Measurements from ENCODE around the gene CCDC69. TPM values are rescaled to one million over a fixed set of nuclear protein-coding genes. Genes with fewer than 3 reads are reported as not detected.
"Not testable (repeated sequence)": the region's sequence is repeated elsewhere in the genome, so short reads cannot be mapped to it uniquely, and the experiment has no call there.

Gene CCDC69
- total and polyA plus RNA-seq, 4 donors: 15.4 to 73.6 (median 61.9) TPM

DNA sequence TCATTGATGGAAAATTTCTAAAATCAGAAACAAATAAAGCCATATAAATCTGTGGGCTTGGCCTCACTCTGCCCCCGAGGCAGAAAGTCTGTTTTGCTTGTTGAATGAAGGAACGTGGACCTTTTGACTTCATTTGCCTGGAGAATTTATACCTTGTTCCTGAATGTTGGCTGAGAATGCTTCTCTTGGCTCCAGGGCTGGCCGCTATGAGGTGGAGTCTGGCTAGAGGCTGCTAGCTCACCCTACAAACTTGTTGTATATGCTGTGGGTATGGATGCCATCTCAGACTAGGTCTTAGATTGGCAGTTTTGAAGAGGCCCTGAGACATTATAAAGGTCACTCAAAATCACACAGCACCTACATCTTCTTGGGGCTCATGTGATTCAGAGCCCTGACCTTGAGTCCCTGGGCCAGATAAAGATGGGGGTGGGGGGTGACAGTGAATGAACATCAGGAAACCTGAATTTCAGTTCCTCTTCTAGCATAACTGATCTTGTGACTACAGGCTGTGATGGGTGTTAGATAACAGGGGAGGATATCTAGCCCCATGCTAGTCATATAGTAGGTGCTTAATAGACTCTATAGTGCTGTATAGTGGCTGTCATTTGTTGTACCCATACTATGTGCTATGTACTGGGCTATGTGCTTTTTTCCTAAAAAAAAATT, 31.9 kb upstream of the CCDC69 start:
- H3K4me3 ChIP-seq: no peak overlapping the region
- H3K27ac ChIP-seq (ENCODE audit: low read depth in 1 of 2, low read length in 1 of 2): no peak overlapping the region
- WGBS, 2 donors: 85 to 94% methylated on average over 3 of the region's 3 CpGs
- no peaks in the 10 kb centered on the region for H3K9me3 ChIP-seq (ENCODE audit: control insufficient read depth in 4 of 4, insufficient read depth in 3 of 4, low read length in 3 of 4)
- TF ChIP-seq, protein P1, sequence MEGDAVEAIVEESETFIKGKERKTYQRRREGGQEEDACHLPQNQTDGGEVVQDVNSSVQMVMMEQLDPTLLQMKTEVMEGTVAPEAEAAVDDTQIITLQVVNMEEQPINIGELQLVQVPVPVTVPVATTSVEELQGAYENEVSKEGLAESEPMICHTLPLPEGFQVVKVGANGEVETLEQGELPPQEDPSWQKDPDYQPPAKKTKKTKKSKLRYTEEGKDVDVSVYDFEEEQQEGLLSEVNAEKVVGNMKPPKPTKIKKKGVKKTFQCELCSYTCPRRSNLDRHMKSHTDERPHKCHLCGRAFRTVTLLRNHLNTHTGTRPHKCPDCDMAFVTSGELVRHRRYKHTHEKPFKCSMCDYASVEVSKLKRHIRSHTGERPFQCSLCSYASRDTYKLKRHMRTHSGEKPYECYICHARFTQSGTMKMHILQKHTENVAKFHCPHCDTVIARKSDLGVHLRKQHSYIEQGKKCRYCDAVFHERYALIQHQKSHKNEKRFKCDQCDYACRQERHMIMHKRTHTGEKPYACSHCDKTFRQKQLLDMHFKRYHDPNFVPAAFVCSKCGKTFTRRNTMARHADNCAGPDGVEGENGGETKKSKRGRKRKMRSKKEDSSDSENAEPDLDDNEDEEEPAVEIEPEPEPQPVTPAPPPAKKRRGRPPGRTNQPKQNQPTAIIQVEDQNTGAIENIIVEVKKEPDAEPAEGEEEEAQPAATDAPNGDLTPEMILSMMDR (IDR thresholded peaks at IDR 0.05; ENCODE audit: control extremely low read depth, extremely low read depth): no peak
- DNase-seq: no peak
- H3K36me3 ChIP-seq (ENCODE audit: control insufficient read depth in 4 of 4, insufficient read depth in 4 of 4, low read length in 4 of 4): peaks cover 0 to 3% (median 1%) of the 10 kb centered on the region in 4 donors
- peaks cover 6 to 11% (median 7%) of the 10 kb centered on the region in 5 donors for H3K4me1 ChIP-seq (ENCODE audit: control insufficient read depth in 5 of 5, insufficient read depth in 5 of 5, low read length in 5 of 5)
- no peak for ATAC-seq (ENCODE audit: insufficient read depth, low FRiP score)
- no peak overlapping the region for H3K9ac ChIP-seq (ENCODE audit: insufficient read depth in 1 of 2, low read length in 2 of 2)
- H3K27me3 ChIP-seq (ENCODE audit: control insufficient read depth in 3 of 3, insufficient read depth in 3 of 3, low read length in 2 of 3): no peaks in the 10 kb centered on the region

GRCh38 chr5:151254990-151255389, 31.1 kb upstream of the CCDC69 start:
- not testable (repeated sequence) for H3K9me3 ChIP-seq (ENCODE audit: control insufficient read depth in 4 of 4, insufficient read depth in 3 of 4, low read length in 3 of 4); ATAC-seq (ENCODE audit: insufficient read depth, low FRiP score); DNase-seq; H3K4me3 ChIP-seq; H3K27me3 ChIP-seq (ENCODE audit: control insufficient read depth in 3 of 3, insufficient read depth in 3 of 3, low read length in 2 of 3); H3K36me3 ChIP-seq (ENCODE audit: control insufficient read depth in 4 of 4, insufficient read depth in 4 of 4, low read length in 4 of 4); H3K9ac ChIP-seq (ENCODE audit: insufficient read depth in 1 of 2, low read length in 2 of 2); H3K27ac ChIP-seq (ENCODE audit: low read depth in 1 of 2, low read length in 1 of 2)
- 97 to 98% methylated on average over 5 of the region's 5 CpGs for WGBS, 2 donors
- H3K4me1 ChIP-seq (ENCODE audit: control insufficient read depth in 5 of 5, insufficient read depth in 5 of 5, low read length in 5 of 5): peaks cover 6 to 11% (median 7%) of the 10 kb centered on the region in 5 donors

- no peaks in the 10 kb centered on the region for H3K9me3 ChIP-seq (ENCODE audit: control insufficient read depth in 4 of 4, insufficient read depth in 3 of 4, low read length in 3 of 4)
- H3K4me3 ChIP-seq: no peak overlapping the region
- peaks cover 6 to 11% (median 7%) of the 10 kb centered on the region in 5 donors for H3K4me1 ChIP-seq (ENCODE audit: control insufficient read depth in 5 of 5, insufficient read depth in 5 of 5, low read length in 5 of 5)
- H3K36me3 ChIP-seq (ENCODE audit: control insufficient read depth in 4 of 4, insufficient read depth in 4 of 4, low read length in 4 of 4): no peaks in the 10 kb centered on the region
- TF ChIP-seq, protein P1 (IDR thresholded peaks at IDR 0.05; ENCODE audit: control extremely low read depth, extremely low read depth): no peak
- DNase-seq: no peak
- H3K9ac ChIP-seq (ENCODE audit: insufficient read depth in 1 of 2, low read length in 2 of 2): no peak overlapping the region
- no peaks in the 10 kb centered on the region for H3K27me3 ChIP-seq (ENCODE audit: control insufficient read depth in 3 of 3, insufficient read depth in 3 of 3, low read length in 2 of 3)
- no peak for ATAC-seq (ENCODE audit: insufficient read depth, low FRiP score)
- WGBS, 2 donors: 39 to 65% methylated on average over 1 of the region's 1 CpG
- no peak overlapping the region for H3K27ac ChIP-seq (ENCODE audit: low read depth in 1 of 2, low read length in 1 of 2)
Measured at GRCh38 chr5:151254556-151254955, 30.7 kb upstream of the CCDC69 start.

DNA sequence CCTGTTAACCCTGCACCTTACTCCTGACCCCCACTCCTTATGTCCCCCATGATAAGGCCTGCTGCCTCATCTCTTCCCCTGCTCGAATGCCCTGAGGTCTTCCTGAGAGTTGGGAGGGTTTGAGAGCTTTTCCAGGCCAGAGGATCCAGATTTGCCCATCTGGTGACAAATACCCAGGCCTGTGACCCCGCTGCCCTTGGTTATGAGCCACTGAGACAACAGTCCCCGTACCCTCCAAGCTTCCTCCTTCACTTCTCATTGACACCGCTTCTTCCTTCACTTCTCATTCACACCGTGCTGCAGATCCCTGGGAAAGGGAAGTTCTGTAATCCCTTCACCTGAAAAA, 29.7 kb upstream of the CCDC69 start:
- peak overlapping the region; percentile 43 to 84 for H3K27ac ChIP-seq (ENCODE audit: low read depth in 1 of 2, low read length in 1 of 2)
- no peaks in the 10 kb centered on the region for H3K9me3 ChIP-seq (ENCODE audit: control insufficient read depth in 4 of 4, insufficient read depth in 3 of 4, low read length in 3 of 4)
- no peaks in the 10 kb centered on the region for H3K36me3 ChIP-seq (ENCODE audit: control insufficient read depth in 4 of 4, insufficient read depth in 4 of 4, low read length in 4 of 4)
- TF ChIP-seq, protein P1 (IDR thresholded peaks at IDR 0.05; ENCODE audit: control extremely low read depth, extremely low read depth): no peak
- 18 to 23% methylated on average over 5 of the region's 5 CpGs for WGBS, 2 donors
- no peaks in the 10 kb centered on the region for H3K27me3 ChIP-seq (ENCODE audit: control insufficient read depth in 3 of 3, insufficient read depth in 3 of 3, low read length in 2 of 3)
- peak overlapping the region; percentile 56 to 61 for H3K9ac ChIP-seq (ENCODE audit: insufficient read depth in 1 of 2, low read length in 2 of 2)
- H3K4me3 ChIP-seq: peak overlapping the region; percentile 76
- DNase-seq: no peak
- no peak for ATAC-seq (ENCODE audit: insufficient read depth, low FRiP score)
- peaks cover 6 to 11% (median 7%) of the 10 kb centered on the region in 5 donors for H3K4me1 ChIP-seq (ENCODE audit: control insufficient read depth in 5 of 5, insufficient read depth in 5 of 5, low read length in 5 of 5)

All from lung (tissue), 12 donors.